HCEC 1CT (cell line): ENCODE results near the gene DHX16.

Source experiments
- DNase-seq: peaks from one replicate; pipeline ENCODE4 v3.0.0-alpha.2; 2017

DHX16 gene

GRCh38 chr6:30691208-30691847 is 18.5 kb upstream of the DHX16 start:
- no peak for DNase-seq

- peak; percentile 91 for DNase-seq
Measured at GRCh38 chr6:30690403-30691207, 17.8 kb upstream of the DHX16 start, which contains the start of gene NRM. Gene NRM (minus strand): TSS chr6:30690984. CDS start chr6:30690974, 10 bp downstream.

- DNase-seq: no peak
Measured at GRCh38 chr6:30689985-30690384, 17.2 kb upstream of the DHX16 start.

GRCh38 chr6:30689022-30689865 is 16.4 kb upstream of the DHX16 start:
- no peak for DNase-seq

- DNase-seq: no peak
Measured at GRCh38 chr6:30688569-30688968, 15.8 kb upstream of the DHX16 start.

DNA sequence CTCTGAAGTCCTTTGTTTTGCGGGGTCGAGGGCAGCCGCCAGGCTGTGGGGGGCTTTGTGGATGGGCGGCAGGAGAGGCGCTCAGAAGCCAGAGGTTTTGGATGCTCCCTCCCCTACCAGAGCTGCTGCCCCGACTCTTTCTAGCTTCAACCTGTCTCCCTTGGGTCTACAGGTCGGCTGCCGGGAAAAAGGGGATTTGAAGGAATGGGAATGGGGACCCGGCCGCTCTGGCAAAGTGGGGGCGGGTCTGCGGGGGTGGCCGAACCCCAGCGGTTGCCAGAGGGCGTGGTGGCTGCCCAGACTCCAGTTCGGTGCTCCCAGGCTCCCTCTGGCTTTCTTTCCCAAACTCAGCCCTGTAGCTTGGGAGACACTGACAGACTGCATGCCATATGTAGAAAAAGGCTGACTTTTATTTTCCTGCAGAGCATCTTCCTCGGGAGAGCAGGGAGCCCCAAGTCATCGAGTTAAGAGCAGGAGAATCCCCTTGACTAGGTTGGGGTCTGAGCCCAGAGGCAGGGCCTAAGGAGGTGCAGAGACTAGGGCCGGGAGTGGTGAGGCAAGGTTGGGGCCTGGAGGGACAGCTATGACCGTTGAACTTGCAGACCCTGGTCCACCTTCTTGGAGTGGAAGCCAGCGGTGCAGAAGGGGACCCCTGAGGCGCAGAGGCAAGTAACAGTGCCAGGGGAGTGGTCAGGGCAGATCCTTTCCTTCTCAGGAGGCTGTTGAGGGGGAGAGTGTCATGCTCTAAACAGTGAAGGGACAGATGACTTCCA is 15.0 kb upstream of the DHX16 start:
- peak; percentile 61 for DNase-seq

DNA sequence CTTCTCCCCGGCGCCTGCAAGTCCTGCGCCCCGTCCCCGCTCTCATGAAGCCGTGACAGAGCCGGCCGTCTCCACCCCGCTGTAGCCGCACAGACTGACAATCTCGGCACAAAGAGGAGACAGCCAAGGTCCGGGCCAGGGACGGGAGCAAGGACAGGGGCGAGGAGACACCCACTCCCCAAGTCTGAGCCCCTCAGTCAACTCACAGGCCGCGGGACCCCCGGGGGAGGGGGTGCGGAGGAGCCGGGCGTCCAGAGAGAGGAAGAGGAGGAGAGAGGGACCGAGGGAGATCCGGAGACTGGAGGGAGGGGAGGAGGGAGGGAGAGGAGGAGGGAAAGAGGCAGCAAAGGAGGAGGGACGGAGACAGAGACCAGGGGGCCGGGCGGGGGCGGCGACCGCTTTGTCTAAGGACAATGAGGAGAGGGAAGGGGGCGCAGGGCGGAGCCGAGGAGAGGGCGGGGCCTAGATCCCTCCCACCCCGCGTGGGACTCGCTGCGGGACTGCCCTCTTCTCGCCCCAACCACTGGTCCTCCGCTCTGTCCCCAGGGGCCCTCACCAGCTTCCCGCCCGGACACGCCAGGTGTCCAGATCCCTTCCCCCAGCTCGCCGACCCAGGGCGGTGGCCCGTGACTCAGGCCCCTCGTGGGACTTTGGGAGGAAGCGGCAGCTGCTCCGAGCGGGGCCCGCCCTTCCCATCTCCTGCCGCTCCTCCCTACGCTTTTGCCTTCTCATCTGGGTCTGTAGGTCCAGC is 14.3 kb upstream of the DHX16 start:
- DNase-seq: peak; percentile 99

- DNase-seq: peak; percentile 74
Measured at GRCh38 chr6:30686009-30686907, 13.5 kb upstream of the DHX16 start, which contains the start of gene PPP1R18. Gene PPP1R18 (minus strand): TSS chr6:30686645. CDS start chr6:30686018, 627 bp downstream.

DNA sequence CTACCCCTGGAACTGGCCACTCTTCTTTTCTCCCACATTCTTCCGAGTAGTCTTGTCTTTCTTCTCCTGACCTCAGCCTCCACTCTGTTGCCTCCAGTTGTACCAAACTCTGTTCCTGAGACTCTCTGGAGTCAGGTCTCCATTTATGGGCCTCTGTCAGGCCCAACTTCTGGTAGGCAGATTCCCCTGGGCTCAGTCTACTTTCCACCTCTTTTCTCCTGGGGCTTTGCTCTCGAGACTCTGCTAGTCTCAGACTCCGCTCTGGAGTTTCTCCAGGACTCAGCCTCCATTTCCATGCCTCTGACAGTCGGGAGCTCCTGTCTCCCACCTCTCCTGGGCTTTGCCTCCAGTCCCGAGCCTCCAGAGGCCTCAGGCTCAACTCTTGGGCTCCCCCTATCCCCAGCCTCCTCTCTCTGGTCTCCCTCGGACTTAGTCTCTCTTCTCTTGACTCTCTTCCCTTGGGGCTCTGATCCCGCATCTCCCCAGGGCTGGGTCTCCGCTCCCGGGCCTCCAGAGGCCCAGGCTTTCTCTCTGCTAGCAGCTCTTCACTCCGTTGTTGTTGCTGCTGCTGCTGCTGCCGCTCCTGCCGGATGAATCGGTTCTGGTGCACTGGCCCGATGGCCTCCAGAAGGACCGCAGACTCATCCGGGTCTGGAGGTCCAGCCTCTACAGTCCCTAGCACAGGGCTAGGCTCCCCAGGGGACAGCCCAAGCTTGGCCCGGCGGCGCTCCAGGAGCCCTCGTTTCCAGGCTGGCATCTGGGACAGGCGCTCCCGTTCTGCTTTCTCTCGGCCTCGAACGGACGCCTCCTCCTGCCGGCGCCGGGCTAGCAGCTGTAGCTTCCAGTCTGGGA is 12.6 kb upstream of the DHX16 start:
- DNase-seq: peak; percentile 53

- peak; percentile 36 for DNase-seq
Measured at GRCh38 chr6:30684386-30685156, 11.8 kb upstream of the DHX16 start.

- no peak for DNase-seq
Measured at GRCh38 chr6:30683980-30684338, 11.2 kb upstream of the DHX16 start.

DNA sequence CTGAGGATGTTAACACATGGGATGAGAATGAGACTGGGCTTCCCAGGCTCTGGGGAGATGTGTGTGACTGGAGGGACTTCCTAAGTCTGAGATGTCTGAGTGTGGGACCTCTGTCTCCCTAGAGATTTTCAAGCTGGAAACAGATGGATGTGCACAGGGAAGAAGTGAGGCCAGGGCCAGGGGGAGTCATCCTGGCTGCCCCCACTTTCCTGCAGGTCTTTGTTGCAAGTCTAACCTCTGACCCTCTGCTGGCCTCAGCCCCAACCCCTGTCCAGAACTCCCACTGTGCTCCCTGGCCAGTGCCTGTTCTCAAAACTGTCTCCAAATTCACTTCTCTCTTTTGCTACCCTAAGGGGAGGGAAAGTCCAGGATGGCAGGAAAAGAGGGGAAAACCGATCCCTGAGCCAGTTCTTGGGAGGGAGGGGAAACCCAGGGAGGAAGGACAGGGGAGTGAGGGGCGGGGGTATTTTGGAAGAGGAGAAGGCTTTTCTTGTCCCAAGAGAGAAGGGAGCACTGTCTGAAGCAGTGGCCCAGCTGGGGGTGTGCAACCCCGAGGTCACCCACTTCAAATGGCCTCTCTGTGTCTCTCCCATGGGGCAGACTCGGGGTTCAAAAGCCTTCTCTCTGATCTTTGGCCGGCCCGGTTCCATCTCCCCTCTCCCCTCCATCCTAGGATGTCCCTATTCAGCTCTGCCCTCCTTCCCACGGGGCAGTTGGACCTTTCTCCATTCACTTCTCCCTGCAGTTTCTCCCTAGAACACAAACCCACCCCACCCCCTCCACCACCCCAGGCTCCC is 10.6 kb upstream of the DHX16 start:
- DNase-seq: no peak

DNA sequence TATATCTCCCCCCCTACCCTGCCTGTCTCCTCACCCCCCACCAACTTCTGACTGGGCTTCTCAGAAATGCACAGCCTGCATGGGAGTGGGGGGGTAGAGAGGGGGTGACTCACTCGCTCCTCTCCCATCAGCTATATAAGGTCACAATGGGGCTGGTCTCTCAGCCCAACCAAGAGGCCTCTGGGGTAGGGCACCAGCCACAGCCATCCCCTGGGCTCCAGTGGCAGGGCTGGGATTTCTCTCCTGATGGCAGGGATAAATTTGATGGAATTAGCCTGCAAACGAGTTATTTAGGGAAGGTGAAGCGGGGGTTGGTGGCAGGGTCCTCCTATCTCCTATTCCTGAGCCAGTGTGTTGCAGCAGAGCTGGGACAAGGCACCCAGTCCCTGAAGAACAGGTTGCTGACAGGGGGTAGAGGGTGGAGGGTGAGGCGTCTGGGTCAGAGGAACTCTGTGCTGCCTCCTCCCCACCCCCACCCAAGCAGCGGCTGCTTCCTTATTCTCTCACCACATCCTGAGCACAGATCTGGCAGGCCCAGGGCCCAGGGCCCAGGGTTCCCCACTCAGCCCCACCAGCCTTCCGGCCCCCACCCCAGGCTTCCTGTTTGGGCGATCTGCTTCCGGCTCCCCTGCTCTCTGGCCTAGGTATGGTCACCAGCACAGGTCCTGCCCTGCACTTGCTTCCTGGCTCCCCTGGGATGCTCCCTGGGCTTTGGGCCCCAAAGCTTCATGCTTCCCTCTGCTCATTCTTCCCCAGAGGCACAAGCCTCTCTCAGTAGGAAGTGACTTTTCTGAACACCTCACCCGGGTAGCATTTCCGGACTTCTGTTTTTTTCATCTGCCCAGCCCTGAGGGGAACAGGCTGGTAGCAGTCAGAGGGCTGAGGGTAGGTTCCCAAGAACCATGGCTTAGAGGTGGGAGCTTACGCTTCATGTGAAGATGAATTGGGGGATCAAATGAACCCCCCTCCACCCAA is 9.6 kb upstream of the DHX16 start:
- peak; percentile 94 for DNase-seq

- no peak for DNase-seq
Measured at GRCh38 chr6:30681766-30682142, 8.9 kb upstream of the DHX16 start.

DNA sequence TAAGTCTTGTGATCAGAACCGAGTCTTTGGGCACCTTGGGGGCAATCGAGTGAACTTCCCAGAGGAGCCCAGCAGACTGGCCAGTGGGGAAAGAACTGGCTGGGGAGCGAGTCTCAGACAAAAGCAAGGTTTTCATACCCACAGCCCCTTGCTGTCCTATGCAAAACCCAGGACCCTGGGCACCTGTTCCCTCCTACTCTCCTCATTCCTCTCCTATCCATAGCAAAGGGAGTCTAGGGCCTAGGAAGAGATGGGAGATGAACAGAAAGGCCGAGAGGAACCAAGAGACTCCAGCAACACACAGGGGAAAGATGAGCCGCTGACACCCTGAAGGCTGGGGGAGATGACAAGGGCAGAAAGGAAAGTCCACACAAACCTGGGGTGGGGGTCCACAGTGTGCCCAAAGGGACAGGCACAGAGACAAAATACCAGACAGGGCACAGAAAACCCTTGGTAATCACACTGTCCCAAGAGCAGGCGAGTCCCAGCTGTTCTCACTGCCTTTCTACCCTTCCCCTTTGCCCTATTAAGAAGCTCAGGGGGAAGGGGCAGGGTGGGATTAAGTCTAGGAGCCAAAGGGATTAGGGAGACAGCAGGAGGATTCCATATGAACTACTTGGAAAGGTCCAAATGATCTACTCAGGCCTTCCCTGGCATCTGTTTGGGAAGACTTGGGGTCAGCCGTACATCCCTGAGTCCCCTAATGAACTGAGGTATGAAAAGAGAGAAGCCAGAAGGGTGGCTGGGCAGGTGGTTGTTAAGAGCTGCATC is 7.1 kb upstream of the DHX16 start:
- no peak for DNase-seq
